Muscle layer of duodenum (tissue), 2 donors: ENCODE results near the gene MLXIPL.
"Not testable (repeated sequence)": the region's sequence is repeated elsewhere in the genome, so short reads cannot be mapped to it uniquely, and the experiment has no call there.

Source experiments
- H3K27ac ChIP-seq: one replicate; pipeline ENCODE4 v1.7.0; 2013; ENCODE audit warnings: mild to moderate bottlenecking, low read length
- H3K27me3 ChIP-seq: one replicate; pipeline ENCODE4 v1.7.0; 2013; ENCODE audit warnings: low read depth, mild to moderate bottlenecking, control low read depth, low read length
- H3K36me3 ChIP-seq, 2 donors: one replicate each; pipeline ENCODE4 v1.7.0; 2013; ENCODE audit warnings: low read length in 2 of 2, control low read depth in 1 of 2, mild to moderate bottlenecking in 1 of 2; ENCODE audit not compliant: insufficient read depth in 2 of 2, control insufficient read depth in 1 of 2
- H3K4me1 ChIP-seq, 2 donors: one replicate each; pipeline ENCODE4 v1.7.0; 2013; ENCODE audit warnings: low read length in 2 of 2, mild to moderate bottlenecking in 2 of 2, control low read depth in 1 of 2, moderate library complexity in 1 of 2; ENCODE audit not compliant: insufficient read depth in 2 of 2, control insufficient read depth in 1 of 2
- H3K4me3 ChIP-seq, 2 donors: one replicate each; pipeline ENCODE4 v1.7.0; 2013; ENCODE audit warnings: low read length in 2 of 2, low read depth in 1 of 2, mild to moderate bottlenecking in 1 of 2
- H3K9me3 ChIP-seq, 2 donors: one replicate each; pipeline ENCODE4 v1.7.0; 2013; ENCODE audit warnings: low read length in 2 of 2, control low read depth in 1 of 2, mild to moderate bottlenecking in 1 of 2; ENCODE audit not compliant: control insufficient read depth in 1 of 2
- donor health status: healthy.

Gene MLXIPL

GRCh38 chr7:73611017-73611555, 13.2 kb downstream of the MLXIPL start:
- no peaks in the 10 kb centered on the region for H3K36me3 ChIP-seq
- H3K4me3 ChIP-seq: no peak overlapping the region
- H3K27me3 ChIP-seq: no peaks in the 10 kb centered on the region
- H3K4me1 ChIP-seq: peaks cover 0 to 7% of the 10 kb centered on the region in 2 donors
- no peak overlapping the region for H3K27ac ChIP-seq
- no peaks in the 10 kb centered on the region for H3K9me3 ChIP-seq

- Histone ChIP-seq H3K4me1 (peaks cover 0 to 7% of the 10 kb centered on the region in 2 donors), H3K27me3 (no peaks in the 10 kb centered on the region), H3K4me3 (no peak overlapping the region), H3K9me3 (no peaks in the 10 kb centered on the region), H3K27ac (no peak overlapping the region), H3K36me3 (no peaks in the 10 kb centered on the region)
These were observed 14.2 kb downstream of the MLXIPL start for GRCh38 chr7:73610105-73610504.

- not testable (repeated sequence) for H3K36me3 ChIP-seq, H3K27ac ChIP-seq, H3K9me3 ChIP-seq, H3K27me3 ChIP-seq, H3K4me1 ChIP-seq, H3K4me3 ChIP-seq
These were observed 16.7 kb downstream of the MLXIPL start for GRCh38 chr7:73607692-73607983.

GRCh38 chr7:73606801-73607691, 17.3 kb downstream of the MLXIPL start:
- no peaks in the 10 kb centered on the region for H3K9me3 ChIP-seq
- H3K36me3 ChIP-seq: no peaks in the 10 kb centered on the region
- no peak overlapping the region for H3K4me3 ChIP-seq
- H3K27me3 ChIP-seq: no peaks in the 10 kb centered on the region
- H3K4me1 ChIP-seq: peaks cover 0 to 7% of the 10 kb centered on the region in 2 donors
- H3K27ac ChIP-seq: no peak overlapping the region

- Histone ChIP-seq H3K9me3 (no peaks in the 10 kb centered on the region), H3K27ac (no peak overlapping the region), H3K4me3 (no peak overlapping the region), H3K27me3 (no peaks in the 10 kb centered on the region), H3K36me3 (no peaks in the 10 kb centered on the region), H3K4me1 (peaks cover 0 to 7% of the 10 kb centered on the region in 2 donors)
These were observed 18.6 kb downstream of the MLXIPL start for GRCh38 chr7:73605601-73606220.

- Histone ChIP-seq H3K4me3 (no peak overlapping the region), H3K27me3 (no peaks in the 10 kb centered on the region), H3K9me3 (no peaks in the 10 kb centered on the region), H3K27ac (no peak overlapping the region), H3K4me1 (peaks cover 0 to 7% of the 10 kb centered on the region in 2 donors), H3K36me3 (no peaks in the 10 kb centered on the region)
These were observed 21.3 kb downstream of the MLXIPL start for GRCh38 chr7:73602721-73603651.

- Histone ChIP-seq H3K27me3 (no peaks in the 10 kb centered on the region), H3K36me3 (no peaks in the 10 kb centered on the region), H3K9me3 (no peaks in the 10 kb centered on the region), H3K27ac (no peak overlapping the region), H3K4me1 (no peaks in the 10 kb centered on the region), H3K4me3 (no peak overlapping the region)
These were observed 24.4 kb downstream of the MLXIPL start for GRCh38 chr7:73599916-73600315.

- Histone ChIP-seq H3K4me1 (no peaks in the 10 kb centered on the region), H3K9me3 (no peaks in the 10 kb centered on the region), H3K27ac (no peak overlapping the region), H3K27me3 (no peaks in the 10 kb centered on the region), H3K36me3 (no peaks in the 10 kb centered on the region), H3K4me3 (no peak overlapping the region)
These were observed 25.0 kb downstream of the MLXIPL start for GRCh38 chr7:73599151-73599882.

GRCh38 chr7:73597978-73598782, 26.1 kb downstream of the MLXIPL start:
- Histone ChIP-seq H3K27me3 (no peaks in the 10 kb centered on the region), H3K36me3 (no peaks in the 10 kb centered on the region), H3K4me3 (no peak overlapping the region), H3K9me3 (no peaks in the 10 kb centered on the region), H3K4me1 (no peaks in the 10 kb centered on the region), H3K27ac (no peak overlapping the region)
